ENCODE measurements around the gene RHBDF2.
"Not testable (repeated sequence)": the region's sequence is repeated elsewhere in the genome, so short reads cannot be mapped to it uniquely, and the experiment has no call there.

Gene RHBDF2

DNA sequence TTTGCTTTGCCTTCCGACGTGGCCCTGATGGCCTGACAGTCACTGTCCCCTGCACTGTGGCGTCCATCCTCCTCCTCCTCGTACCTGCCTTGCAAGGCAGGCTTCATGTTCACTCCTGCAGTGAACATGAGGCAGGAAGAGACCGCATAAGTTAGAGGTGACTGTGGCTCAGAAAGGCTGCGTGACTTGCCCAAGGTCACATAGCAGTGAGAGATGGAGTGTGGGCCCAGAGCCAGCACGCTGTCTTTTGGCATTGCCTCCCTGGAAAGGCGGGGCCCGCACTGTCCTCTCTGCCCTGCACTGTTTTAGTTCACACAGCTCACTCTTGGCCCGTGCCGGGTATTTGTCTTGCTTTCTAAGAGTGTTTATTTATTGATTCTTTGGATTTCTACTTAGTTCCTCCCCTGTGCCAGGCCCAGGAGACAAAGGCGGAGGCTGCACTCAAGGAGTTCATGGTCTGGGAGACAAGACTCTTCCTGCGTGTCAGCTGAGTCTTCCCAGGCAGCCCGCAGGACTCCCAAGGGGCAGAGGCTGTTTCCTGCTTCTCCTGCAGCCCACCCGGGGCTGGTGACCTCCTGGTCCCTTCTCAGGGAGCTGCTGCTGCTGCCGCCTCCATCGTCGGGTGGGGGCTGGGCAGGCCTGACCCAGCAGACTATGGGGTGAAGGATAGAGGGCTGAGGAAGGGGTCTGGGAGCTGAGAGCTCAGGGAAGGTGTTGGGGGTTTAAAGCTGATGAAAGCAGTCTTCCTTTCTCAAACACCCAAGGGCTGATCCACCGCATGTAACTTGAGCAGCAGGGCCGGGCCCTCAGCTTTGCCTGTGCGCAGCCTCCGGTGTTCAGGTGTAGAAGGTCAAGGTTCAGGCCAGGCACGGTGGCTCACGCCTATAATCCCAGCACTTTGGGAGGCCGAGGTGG lies 23.6 kb upstream of the RHBDF2 start:
- no peak for DNase-seq (ENCODE audit: low read depth)

DNA sequence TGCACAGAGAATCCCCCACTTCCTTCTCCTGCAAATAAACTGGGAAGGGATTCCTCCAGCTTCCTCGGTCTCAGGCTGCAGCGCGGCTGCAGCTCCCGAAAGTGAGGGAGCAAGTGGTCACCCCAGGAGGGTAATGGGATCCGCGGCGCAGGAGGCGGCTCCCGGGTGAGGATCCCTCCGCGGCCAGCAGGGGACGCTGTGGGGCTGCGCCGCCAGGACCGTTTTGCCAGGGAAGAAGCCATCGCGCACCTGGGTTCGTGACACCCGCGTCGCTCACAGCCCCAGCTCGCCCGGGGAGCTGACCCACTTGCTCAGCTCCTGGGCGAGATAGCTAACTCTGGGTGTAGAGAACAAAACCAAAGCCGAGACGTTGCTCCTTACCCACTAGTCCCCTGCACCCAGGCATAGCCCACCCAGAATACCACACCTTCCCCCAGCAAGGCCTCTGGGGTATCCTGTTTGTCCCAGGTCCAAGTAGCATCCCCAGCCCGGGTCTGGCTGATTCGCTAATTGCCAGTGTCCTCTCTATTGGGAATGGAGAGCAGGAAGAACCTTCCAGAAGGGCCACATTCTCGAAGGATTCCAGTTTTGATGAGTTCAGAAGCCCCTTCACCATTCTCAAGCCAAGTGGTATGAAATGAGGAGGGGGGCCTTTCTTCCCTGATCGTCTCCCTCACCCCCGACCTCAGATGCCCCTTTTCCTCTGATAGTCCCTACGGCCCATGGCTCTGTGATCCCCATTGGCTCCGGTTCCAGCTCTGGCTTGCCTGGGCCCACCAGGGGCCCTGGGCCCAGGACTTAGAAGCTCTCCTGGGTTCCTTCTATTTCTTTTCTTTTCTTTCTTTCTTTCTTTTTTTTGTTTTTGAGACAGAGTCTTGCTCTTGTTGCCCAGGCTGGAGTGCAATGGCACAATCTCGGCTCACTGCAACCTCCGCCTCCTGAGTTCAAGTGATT lies 22.1 kb upstream of the RHBDF2 start:
- DNase-seq (ENCODE audit: low read depth): peak; percentile 64

DNA sequence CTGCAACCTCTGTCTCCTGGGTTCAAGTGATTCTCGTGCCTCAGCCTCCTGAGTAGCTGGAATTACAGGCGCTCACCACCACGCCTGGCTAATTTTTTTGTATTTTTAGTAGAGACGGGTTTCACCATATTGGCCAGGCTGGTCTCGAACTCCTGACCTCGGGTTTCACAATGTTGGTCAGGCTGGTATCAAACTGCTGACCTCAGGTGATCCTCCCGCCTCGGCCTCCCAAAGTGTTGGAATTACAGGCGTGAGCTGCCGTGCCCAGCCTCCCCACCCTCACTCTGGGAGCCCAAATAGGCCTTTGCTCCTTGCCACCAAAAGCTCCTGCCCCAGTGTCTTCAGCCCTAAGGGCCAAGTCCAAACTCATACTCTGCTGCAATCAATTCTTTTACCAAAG lies 20.5 kb upstream of the RHBDF2 start:
- DNase-seq (ENCODE audit: low read depth): not testable (repeated sequence)

DNA sequence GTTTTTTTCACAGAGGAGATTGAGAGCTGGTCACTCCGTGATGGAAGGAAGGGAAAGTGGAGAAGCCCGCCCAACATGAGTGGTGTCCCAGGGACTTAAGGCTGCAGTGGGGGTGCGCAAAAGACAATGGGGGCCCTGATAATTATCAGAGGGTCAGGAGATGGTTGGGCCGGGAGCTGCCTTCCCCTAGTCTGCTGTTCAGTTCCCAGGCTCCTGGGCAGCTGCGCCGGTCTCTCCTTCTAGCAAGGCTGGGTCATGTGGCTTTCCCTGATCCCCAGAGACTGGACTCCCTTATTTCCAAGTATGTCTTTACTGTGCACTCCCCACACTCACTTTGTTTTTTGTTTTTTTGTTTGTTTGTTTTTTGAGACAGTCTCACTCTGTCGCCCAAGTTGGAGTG lies 20.0 kb upstream of the RHBDF2 start:
- no peak for DNase-seq (ENCODE audit: low read depth)

DNA sequence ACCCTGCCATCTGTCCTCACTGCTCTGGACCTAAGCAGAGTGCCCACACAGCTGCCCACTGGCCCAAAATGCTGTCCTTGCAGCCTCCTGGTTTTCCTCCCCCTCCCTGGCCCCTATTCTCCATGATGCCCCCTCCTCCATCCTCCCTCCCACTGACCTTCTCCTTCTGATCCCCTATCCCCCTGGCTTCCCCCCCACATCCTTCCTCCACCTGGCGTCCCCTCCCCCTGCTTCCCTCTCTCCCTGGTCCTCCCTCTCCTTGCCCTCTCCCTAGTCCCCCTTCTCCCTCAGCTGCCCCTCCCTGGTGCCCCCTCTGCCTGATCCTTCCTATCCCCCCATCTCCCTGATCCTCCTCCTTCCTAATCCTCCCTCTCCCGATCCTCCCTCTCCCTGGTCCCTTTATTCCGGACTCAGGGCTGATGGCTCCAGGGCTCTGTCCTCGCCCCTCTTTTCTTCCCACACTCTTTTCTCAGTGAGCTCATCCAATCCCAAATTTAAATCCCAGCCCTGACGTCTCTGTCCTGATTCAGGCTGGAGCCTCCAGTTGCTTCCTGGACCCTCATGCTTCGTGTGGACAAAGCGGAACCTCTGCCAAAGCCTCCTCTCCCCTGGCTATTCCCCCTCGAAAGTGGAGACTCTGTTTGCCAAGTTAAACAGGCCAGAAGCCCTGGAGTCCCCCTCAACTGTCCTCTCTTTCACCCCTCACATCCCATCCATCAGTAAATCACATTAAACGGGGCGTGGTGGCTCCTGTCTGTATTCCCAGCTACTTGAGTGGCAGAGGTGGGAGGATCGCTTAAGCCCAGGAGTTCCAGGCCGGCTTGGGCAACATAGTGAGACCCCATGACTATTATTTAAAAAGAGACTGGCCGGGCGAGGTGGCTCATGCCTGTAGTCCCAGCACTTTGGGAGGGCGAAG lies 18.1 kb upstream of the RHBDF2 start:
- no peak for DNase-seq (ENCODE audit: low read depth)

DNA sequence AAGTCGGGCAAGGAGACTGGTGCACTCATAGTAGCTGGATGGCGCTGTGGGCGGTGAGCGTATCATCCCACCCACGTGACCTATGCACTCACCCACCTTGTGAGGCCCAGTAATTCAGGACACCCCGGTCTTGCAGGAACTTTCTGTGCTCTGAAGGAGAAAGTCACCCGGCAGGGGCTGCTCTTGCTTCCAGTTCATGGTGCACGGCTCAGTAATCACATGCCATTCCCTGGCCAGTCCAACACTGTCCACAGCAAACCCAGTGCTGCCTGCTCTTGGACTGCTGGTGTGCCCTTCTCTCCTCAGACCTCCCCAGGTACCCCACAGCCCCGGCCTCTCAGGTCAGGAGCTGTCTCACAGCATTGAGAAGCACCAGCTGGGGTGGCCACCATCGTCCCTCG lies 16.4 kb upstream of the RHBDF2 start:
- no peak for DNase-seq (ENCODE audit: low read depth)

DNA sequence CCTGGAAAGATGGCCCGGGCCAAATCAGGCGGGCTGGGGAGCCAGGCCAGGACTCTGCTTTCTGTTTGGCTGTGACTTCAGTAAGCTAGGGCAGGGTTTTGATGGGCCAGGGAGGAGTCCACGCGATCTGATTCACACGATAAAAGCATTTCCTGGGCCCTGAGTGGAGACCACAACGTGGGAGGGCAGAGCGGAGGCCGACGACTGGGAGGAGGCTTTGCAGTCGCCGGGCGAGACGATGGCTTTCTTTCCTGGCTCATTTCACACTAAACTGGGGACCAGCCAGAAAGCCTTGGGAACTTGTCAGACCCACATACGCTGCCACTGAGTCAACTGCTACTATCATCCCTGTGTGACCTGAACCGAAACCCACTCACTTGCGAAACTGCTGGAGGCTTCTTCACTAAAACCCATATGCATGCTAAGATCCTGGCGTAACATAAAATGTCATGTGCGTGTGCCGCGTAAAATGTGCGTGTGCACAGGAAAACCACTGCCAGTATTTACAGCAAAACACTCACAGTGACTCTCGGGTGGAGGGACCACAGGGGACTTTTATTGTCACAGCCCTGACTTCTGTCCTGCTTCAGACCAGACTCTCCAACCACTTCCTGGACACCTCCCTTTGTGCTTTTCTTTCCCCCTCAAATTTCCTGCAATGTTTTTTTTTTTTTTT lies 14.2 kb upstream of the RHBDF2 start:
- peak; percentile 72 for DNase-seq (ENCODE audit: low read depth)

DNA sequence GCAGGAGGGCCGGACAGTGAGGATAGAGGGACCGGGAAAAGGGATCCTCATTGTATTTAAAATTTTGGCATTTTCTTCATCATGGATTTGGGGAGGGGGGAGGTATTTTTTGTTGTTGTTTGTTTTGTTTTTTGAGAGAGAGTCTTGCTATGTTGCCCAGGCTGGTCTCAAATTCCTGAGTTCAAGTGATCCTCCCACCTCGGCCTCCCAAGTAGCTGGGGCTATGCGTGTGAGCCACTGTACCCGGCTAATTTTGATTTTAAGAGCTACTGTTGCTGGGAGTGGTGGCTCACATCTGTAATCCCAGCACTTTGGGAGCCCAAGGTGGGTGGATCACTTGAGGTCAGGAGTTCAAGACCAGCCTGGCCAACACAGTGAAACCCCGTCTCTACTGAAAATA lies 13.1 kb upstream of the RHBDF2 start:
- not testable (repeated sequence) for DNase-seq (ENCODE audit: low read depth)

DNA sequence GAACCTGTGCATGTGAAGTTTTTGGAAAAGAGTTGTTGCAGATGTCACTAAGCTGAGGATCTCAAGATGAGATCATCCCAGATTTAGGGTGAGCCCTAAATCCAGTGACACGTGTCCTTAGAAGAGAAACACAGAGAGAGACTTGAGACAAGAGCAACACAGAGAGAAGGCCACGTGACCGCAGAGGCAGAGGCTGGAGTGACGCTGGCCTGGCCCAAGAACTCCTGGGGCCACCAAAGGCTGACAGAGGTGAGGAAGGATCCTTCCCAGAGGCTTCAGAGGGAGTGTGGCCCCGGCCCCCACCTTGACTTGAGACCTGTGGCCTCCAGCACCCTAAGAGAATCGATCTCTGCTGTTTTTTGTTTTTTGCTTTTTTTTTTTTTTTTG lies 12.1 kb upstream of the RHBDF2 start:
- no peak for DNase-seq (ENCODE audit: low read depth)

DNA sequence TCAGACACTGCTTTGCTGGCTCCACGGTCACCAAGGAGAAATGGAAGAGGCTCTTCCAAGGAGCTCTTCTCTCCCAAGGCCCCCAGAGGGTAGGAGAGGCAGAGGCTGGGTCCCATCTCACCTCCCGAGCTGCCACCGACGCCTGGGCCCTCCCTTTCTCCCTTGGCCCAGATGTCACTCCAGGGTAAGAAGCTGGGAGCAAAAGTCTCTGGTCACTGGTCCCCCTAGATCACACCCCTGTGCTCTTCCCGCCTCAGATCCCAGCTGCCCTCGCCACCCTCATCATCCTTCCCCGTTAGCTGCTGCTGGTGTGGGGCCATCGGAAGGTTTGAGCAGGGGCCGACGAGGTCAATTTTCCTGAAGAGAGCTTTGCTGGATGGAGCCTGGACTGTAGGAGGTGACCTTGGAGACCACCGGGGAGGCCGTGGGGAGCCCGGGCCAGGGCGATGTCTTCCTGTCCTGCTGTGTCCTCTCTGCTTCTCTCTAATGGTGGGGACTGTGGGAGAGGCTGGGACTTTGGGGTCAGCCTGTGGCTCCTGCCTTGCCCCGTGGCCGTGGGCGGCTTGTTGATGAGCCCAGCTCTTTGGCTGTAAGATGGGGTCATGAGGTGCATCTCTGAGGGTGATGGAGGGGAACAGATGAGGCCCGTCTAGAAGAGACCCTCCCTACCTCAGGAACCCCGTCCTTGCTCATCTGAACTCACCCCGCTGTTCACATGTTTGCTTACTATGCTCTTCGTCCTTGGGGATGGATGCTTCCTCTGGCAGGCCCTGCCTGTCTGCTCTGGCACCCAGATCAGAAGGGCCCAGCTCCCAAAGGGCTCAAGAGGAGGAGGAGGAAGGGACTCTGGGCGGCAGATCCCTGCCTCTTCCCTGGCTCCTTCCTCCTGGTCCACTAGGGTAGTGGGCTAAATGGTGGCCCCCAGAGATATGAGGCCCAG lies 11.4 kb upstream of the RHBDF2 start:
- DNase-seq (ENCODE audit: low read depth): no peak

DNA sequence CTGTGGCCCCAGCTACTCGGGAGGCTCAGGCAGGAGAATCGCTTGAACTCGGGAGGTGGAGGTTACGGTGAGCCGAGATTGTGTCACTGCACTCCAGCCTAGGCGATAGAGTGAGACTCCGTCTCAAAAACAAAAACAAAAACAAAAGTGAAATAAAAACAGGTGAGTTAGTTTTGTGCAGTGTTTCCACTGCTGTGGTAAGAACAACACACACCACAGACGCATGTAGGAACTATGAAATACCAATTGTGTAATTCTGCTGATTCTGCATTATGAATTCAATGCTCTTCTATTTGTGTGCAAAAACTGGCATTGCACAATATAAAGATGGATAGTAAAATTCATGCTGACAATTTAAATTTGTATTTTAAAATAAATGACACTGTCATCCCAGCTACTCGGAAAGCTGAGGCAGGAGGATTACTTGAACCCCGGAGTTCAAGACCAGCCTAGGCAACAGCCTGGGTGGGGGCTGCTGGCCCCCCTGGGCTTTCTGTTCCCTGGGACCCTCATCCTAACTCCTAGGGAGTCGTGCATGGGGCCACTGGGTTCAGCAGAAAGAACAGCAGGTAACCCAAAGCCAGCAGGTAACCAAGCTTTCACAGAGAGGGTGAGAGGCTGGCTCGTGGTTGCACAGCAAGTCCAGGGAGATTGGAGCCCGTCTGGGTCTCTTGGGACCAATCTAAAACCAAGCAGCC lies 10.6 kb upstream of the RHBDF2 start:
- no peak for DNase-seq (ENCODE audit: low read depth)

DNA sequence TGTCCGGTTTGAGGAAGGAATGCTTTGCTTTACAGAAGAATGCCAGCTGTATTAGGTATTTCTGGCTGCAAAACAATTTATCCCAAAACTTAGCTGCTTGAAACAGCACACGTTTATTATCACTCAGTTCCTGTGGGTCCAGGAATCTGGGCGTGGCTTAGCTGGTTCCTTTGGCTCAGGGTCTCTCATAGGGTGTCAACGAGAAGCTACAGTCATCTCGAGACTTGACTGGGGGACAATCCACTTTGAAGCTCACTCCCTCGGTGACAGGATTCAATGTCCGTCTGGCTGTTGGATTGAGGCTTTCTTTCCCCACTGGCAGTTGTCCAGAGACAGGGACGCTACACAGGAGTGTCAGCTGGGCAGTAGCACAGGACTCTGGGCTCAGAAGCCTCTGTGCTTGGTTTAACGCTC lies 9.6 kb upstream of the RHBDF2 start:
- no peak for DNase-seq (ENCODE audit: low read depth)

DNA sequence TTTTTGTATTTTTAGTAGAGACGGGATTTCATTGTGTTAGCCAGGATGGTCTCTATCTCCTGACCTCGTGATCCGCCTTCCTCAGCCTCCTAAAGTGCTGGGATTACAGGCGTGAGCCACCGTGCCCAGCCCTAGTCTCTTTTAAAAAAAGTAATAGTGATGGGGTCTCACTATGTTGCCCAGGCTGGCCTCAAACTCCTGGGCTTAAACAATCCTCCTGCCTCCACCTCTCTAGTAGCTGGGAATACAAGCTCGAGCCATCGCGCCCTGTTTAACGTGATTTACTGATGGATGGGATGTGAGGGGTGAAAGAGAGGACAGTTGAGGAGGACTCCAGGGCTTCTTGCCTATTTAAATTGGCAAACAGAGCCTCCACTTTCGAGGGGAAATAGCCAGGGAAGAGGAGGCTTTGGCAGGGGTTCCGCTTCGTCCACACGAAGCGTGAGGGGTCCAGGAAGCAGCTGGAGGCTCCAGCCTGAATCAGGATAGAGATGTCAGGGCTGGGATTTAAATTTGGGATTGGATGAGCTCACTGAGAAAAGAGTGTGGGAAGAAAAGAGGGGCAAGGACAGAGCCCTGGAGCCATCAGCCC lies 7.3 kb upstream of the RHBDF2 start:
- not testable (repeated sequence) for DNase-seq (ENCODE audit: low read depth)

DNA sequence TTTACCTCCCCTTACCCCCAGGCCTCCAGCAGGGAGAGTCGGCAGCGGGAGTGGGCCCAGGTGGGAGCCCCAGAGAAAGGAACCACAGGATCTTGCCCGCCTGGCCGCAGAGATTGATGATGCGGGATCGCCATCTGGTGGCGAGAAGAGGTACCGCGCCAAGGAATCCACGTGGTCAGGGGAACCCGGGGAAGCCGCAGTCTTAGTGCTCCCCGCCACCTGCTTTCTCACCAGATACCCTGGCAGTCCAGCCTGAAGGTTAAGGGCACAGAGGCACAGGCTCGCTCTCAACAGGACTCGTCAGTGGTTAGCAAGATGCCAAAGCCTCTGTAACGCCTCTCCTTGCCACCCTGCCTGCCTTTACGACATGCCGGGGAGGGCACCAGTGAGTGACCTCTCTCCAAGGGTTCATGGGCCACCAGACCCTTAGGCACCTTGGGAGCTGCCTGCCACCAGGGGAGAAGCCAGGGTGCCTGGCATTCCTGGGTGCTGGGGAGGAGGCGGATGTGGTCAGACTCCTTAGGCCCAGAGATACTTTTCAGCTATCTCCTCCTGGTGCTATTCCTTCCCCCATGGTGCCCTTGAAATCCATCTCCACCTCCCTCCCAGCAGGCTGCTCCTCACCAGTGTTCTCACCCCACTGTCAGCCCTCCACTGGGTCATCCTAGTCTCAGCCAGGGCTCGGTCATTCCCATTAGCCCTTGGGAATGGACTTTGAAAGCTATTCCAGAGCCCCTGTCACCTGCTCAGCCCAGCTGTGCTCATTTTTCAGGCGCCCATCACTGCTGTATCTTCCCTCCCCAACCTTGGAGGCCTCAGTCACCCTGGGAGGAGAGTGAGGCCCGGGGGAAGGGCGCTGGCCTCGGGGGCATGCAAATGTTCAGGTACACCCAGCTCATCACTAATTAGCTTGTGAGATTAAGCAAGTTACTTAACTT lies 5.5 kb upstream of the RHBDF2 start:
- DNase-seq (ENCODE audit: low read depth): peak; percentile 75

DNA sequence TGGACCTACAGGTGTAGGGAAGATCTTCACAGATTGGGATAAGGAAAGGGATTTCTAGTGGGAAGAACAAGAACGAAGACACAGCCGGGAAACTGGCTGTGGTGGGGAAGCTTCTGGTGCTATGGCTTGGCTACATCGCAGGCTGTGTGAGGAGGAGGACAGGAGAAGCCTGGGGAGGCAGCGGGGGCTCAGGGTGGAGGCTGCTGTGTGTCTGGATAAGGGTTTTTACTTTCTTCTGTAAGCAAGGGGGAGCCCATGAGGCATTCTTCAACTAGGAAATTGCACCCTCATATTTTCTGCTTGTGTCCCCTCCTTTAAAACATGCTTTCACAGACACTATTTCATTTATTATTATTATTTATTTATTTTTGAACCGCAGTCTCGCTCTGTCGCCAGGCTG lies 2.9 kb upstream of the RHBDF2 start:
- no peak for DNase-seq (ENCODE audit: low read depth)

DNA sequence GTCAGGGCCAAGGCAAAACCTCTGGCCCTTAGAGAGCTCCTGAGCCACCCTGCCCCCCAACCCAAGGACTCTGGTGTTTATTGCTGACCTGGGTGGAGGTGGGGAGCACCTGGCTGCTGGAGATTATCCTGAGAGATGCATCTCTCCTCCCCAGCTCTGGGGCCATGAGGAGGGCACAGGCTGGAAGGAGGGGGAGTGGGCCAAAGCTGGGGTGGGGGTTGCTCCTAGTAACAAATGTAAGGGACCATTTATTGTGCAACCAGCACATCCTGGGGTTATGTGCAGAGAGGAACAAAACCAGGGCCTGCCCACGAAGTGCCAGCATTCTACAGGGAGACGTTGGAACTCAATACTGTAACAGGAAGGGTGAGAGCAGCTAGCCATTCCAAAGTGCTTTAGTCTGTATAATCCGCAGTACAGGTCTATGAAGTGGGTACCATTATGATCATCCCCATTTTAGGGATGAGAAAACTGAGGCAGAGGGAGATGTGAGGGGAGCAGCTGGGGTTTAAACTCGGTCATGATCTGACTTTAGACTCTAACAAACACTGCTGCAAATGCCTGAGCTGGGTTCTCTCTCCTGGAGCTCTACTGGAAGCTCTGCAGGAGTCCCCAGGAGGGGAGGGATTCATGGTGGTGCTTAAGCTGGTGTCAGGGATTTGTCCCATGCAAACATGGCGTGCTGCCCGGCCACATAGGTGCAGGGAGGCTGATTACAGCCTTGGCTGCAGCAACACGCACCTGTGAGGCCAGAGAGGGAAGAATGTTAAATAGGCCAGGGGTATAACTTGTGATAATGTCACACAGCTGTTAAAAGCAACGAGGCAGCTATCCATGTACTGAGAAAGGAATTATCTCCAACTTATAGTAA lies 1.4 kb upstream of the RHBDF2 start:
- DNase-seq (ENCODE audit: low read depth): no peak

DNA sequence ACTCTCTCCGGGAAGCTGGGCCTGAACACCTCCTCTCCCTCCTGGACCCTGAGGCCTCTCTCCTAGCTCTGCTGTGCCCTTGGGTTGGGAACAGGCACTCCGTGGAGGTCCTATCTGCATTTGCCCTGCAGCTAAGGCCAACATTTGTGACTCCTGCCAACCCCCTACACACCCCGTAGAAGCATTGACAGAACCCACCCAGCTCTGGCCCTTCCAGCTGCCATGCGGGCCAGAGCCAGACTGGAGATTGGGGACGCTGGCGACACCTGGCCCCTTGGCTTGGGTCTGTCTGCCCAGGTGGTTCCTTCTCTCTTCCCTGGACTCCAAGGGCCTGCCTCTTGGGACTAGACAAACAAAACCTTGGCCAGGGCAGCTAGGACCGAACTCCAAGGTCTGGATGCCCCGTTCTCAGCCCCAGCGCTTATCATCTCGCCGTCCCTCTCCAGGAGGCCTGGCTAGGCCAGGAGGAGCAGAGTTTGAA lies 644 bp upstream of the RHBDF2 start:
- DNase-seq (ENCODE audit: low read depth): no peak

Measured in stimulated activated CD8-positive, alpha-beta memory T cell treated with anti-CD3 and anti-CD28 coated beads, Interleukin-12 subunit alpha, Interleukin-12 subunit beta, amount 100 ng/mL, for 4 hours (primary cell).